GM23248 (cell line): ENCODE results near the gene SNX7. TPM values are rescaled to one million over a fixed set of nuclear protein-coding genes. Genes with fewer than 3 reads are reported as not detected.
A peak's percentile ranks its signal among the peaks of the same experiment; 100 is the strongest.

Source experiments
- DNase-seq: peaks from one replicate; pipeline ENCODE4 v3.0.0-alpha.2; 2015
- H2AFZ ChIP-seq: fragments of 200-600 bp; sonication (generic); 2 replicates; pipeline ENCODE4 v1.6.1; 2016; ENCODE audit warnings: antibody characterized with exemption
- H3F3A ChIP-seq: fragments of 200-600 bp; sonication (generic); 2 replicates; pipeline ENCODE4 v1.6.1; 2016; ENCODE audit warnings: mild to moderate bottlenecking, antibody characterized with exemption, mixed run types; ENCODE audit not compliant: insufficient read depth
- H3K27ac ChIP-seq: fragments of 200-600 bp; sonication (generic); 2 replicates; pipeline ENCODE4 v1.5.1; 2016; ENCODE audit warnings: mild to moderate bottlenecking
- H3K27me3 ChIP-seq: fragments of 200-600 bp; sonication (generic); replicated peaks from 2 replicates; pipeline ENCODE4 v1.6.1; 2016; ENCODE audit warnings: mild to moderate bottlenecking; ENCODE audit not compliant: insufficient read depth
- H3K36me3 ChIP-seq: fragments of 200-600 bp; sonication (generic); 2 replicates; pipeline ENCODE4 v1.6.1; 2016; ENCODE audit warnings: low read depth, mild to moderate bottlenecking
- H3K4me1 ChIP-seq: fragments of 200-600 bp; sonication (generic); 2 replicates; pipeline ENCODE4 v1.6.1; 2016; ENCODE audit warnings: mild to moderate bottlenecking; ENCODE audit not compliant: insufficient read depth
- H3K4me2 ChIP-seq: fragments of 200-600 bp; sonication (generic); one replicate; pipeline ENCODE4 v1.6.1; 2016; ENCODE audit warnings: mild to moderate bottlenecking; ENCODE audit not compliant: unreplicated experiment
- H3K4me3 ChIP-seq: fragments of 200-600 bp; sonication (generic); 2 replicates; pipeline ENCODE4 v1.5.1; 2016; ENCODE audit warnings: mild to moderate bottlenecking
- H3K79me2 ChIP-seq: fragments of 200-600 bp; sonication (generic); 2 replicates; pipeline ENCODE4 v1.6.1; 2016; ENCODE audit warnings: mild to moderate bottlenecking; ENCODE audit not compliant: insufficient read depth
- H3K9ac ChIP-seq: fragments of 200-600 bp; sonication (generic); 2 replicates; pipeline ENCODE4 v1.6.1; 2016; ENCODE audit warnings: mild to moderate bottlenecking
- H3K9me2 ChIP-seq: fragments of 200-600 bp; sonication (generic); 2 replicates; pipeline ENCODE4 v1.6.1; 2016; ENCODE audit warnings: mixed run types, mild to moderate bottlenecking, moderate library complexity; ENCODE audit not compliant: insufficient read depth
- H3K9me3 ChIP-seq: fragments of 200-600 bp; sonication (generic); one replicate; pipeline ENCODE4 v1.6.1; 2017; ENCODE audit warnings: low read depth
- H4K20me1 ChIP-seq: fragments of 200-600 bp; sonication (generic); 2 replicates; pipeline ENCODE4 v1.6.0; 2016; ENCODE audit not compliant: insufficient read depth
- EZH2 ChIP-seq: fragments of 200-600 bp; sonication (generic); IDR thresholded peaks from 2 replicates; pipeline ENCODE4 v1.6.1; 2018; ENCODE audit warnings: antibody characterized with exemption, mild to moderate bottlenecking; ENCODE audit not compliant: insufficient read depth, poor library complexity, severe bottlenecking
- EZH2phosphoT487 ChIP-seq: fragments of 200-600 bp; sonication (generic); IDR thresholded peaks from 2 replicates; pipeline ENCODE4 v1.6.1; 2018; ENCODE audit warnings: antibody characterized with exemption, moderate library complexity, mild to moderate bottlenecking, low read depth; ENCODE audit not compliant: insufficient read depth
- WGBS, 2 experiments: methylation state at CpG; one replicate each; pipeline ENCODE4 v1.1.6; 2015 to 2017; ENCODE audit warnings: low lambda C conversion rate in 2 of 2, low coverage in 1 of 2; ENCODE audit errors: missing lambda C conversion rate in 2 of 2; 5-methylcytosine and 5-hydroxymethylcytosine counted together
- in situ Hi-C: fragments of 300-500 bp; cut with MboI; formaldehyde crosslinking; loops from 2 replicates; pipeline ENCODE4 v1.15.0; 2020
- polyA plus RNA-seq: library from polyadenylated mRNA; unstranded; fragments of >200 nt; fragmentation: Nextera tagmentation; extraction: Ambion mirVana; gene quantifications from 2 replicates; pipeline ENCODE4 v1.2.1, GENCODE V29; 2016
- total RNA-seq: library from RNA; depleted of rRNA; stranded (reverse); fragments of >200 nt; shearing (Covaris generic); gene quantifications from 2 replicates; pipeline ENCODE4 v1.2.3, GENCODE V29; 2014

The SNX7 gene
- total and polyA plus RNA-seq, 2 experiments from 2014 or later: 59.7 to 84.3 TPM

DNA sequence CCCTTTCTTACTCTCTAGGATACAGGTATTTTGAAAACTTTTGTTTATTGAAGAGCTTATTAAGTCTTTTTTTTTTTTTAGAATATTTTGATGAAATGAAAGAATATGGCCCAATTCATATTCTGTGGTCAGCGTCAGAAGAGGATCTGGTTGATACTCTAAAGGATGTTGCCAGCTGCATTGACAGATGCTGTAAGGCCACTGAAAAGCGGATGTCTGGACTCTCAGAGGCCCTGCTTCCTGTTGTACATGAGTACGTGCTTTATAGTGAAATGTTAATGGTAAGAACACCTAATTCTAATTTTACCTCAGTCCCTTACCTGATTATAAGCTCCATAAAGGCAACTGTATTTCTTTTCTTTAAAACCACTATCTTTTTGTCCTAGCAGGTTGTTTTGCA is 37.1 kb downstream of the SNX7 start:
- H3K9ac ChIP-seq: no peak overlapping the region
- 94 to 96% methylated on average over 3 of the region's 3 CpGs for WGBS, 2 experiments
- no peaks in the 10 kb centered on the region for H3K27me3 ChIP-seq
- TF ChIP-seq EZH2: no peak
- no peak for TF ChIP-seq EZH2phosphoT487
- no peak overlapping the region for H3K27ac ChIP-seq
- peaks cover 19% of the 10 kb centered on the region for H3K4me1 ChIP-seq
- peaks cover 27% of the 10 kb centered on the region for H3K36me3 ChIP-seq
- no peaks in the 10 kb centered on the region for H4K20me1 ChIP-seq
- in situ Hi-C loops: no loop called here
- no peak overlapping the region for H3K4me3 ChIP-seq
- no peak overlapping the region for H3K4me2 ChIP-seq
- 0 out of 2 replicates have a peak, but pooled peaks cover 4% of the 10 kb centered on the region for H3F3A ChIP-seq
- H3K9me2 ChIP-seq: no peaks in the 10 kb centered on the region
- no peaks in the 10 kb centered on the region for H3K9me3 ChIP-seq
- no peaks in the 10 kb centered on the region for H3K79me2 ChIP-seq
- H2AFZ ChIP-seq: no peak overlapping the region
- no peak for DNase-seq

DNA sequence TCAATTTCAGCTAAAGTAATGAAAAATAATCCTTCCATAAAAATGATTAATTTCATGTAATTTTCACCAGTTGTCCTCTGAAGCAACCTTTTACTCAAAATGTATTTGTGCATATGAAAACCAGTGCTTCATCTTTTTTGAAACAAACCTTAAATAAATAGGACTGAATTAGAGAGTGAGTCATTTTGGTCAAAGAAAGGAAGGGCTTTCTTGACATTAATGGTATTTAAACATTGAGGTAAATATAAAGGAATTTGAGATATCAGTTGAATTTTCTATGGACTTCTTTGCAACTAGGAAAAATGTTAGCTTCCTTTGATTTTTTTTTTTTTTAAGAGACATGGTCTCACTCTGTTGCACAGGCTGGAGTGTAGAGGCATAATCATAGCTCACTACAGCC is 38.7 kb downstream of the SNX7 start:
- DNase-seq: no peak
- in situ Hi-C loops: no loop called here
- TF ChIP-seq EZH2phosphoT487: no peak
- no peak for TF ChIP-seq EZH2
- peaks cover 19% of the 10 kb centered on the region for H3K4me1 ChIP-seq
- peaks cover 26% of the 10 kb centered on the region for H3K36me3 ChIP-seq
- H2AFZ ChIP-seq: no peak overlapping the region
- H3K27me3 ChIP-seq: no peaks in the 10 kb centered on the region
- 0 out of 2 replicates have a peak, but pooled peaks cover 4% of the 10 kb centered on the region for H3F3A ChIP-seq
- H3K9me3 ChIP-seq: no peaks in the 10 kb centered on the region
- no peak overlapping the region for H3K4me3 ChIP-seq
- H3K9ac ChIP-seq: no peak overlapping the region
- no peaks in the 10 kb centered on the region for H3K79me2 ChIP-seq
- no peaks in the 10 kb centered on the region for H3K9me2 ChIP-seq
- no peaks in the 10 kb centered on the region for H4K20me1 ChIP-seq
- no peak overlapping the region for H3K4me2 ChIP-seq
- no peak overlapping the region for H3K27ac ChIP-seq

DNA sequence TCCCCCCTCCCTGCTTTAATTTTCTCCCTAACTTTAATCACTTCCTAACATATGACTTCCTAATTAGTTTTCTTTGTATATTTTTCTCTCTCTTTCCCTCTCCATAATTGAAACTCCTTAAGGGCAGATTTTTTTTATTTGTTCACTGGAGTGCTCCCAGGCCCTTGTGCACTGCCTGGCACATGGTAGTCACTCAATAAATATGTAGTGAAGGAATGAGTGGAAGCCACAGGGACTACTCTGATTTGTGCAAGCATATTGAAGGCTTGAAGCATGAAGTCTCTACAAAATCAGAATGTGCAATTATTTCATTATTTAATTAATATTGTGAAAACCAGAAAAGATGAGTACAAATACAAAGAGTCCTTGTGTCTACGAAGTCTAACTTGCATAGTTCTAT is 41.5 kb downstream of the SNX7 start:
- H3K27me3 ChIP-seq: no peaks in the 10 kb centered on the region
- no peak for TF ChIP-seq EZH2phosphoT487
- no peak for TF ChIP-seq EZH2
- H3K4me1 ChIP-seq: peaks cover 19% of the 10 kb centered on the region
- no peak overlapping the region for H3K4me3 ChIP-seq
- no peaks in the 10 kb centered on the region for H4K20me1 ChIP-seq
- peak overlapping the region; percentile 10 for H3K4me2 ChIP-seq
- in situ Hi-C loops: no loop called here
- no peak overlapping the region for H3K27ac ChIP-seq
- 96 to 100% methylated on average over 1 of the region's 1 CpG for WGBS, 2 experiments
- 0 out of 2 replicates have a peak, but pooled peaks cover 4% of the 10 kb centered on the region for H3F3A ChIP-seq
- no peaks in the 10 kb centered on the region for H3K9me3 ChIP-seq
- no peak overlapping the region for H3K9ac ChIP-seq
- H3K79me2 ChIP-seq: no peaks in the 10 kb centered on the region
- H3K9me2 ChIP-seq: no peaks in the 10 kb centered on the region
- peaks cover 13% of the 10 kb centered on the region for H3K36me3 ChIP-seq
- peak; percentile 76 for DNase-seq
- H2AFZ ChIP-seq: no peak overlapping the region

DNA sequence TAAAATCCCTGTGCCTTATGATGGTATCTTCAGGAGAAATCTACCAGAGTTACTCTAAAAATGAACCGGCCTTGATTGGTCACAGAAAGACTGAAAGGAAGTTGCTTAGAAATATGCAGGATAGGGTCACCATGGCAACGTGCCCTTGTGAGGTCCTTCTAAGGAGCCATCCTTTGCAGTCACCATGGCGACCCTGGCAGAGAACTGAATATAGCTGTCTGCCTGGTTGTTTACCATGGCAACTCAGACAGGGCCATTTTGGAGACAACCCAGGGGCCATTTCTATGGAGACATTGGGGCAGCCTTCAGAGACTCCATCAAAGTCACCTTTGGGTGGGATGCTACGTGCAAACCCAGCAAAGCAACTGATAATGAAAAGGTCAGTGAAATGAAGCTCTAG is 43.0 kb downstream of the SNX7 start:
- peaks cover 19% of the 10 kb centered on the region for H3K4me1 ChIP-seq
- DNase-seq: peak; percentile 2

DNA sequence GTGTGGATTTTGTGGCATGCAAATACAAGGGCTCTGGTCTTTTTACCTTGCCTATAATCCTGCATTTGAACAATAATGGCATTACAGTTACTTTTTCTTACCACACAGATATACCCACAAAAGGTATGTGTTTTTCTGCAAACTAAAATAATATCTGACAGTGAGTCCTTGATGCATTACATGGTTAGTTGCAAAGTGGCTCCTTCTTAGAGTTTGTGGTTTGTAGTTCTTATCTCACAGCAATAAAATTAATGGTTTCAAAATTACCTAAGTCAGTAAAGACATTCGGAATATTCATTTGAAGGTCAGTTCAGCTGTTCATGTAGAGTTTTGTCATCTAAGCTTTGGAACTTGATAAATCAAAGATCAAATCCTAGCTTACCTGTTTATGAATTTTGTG is 43.5 kb downstream of the SNX7 start:
- no peak overlapping the region for H3K27ac ChIP-seq
- 0 out of 2 replicates have a peak, but pooled peaks cover 4% of the 10 kb centered on the region for H3F3A ChIP-seq
- H3K79me2 ChIP-seq: no peaks in the 10 kb centered on the region
- in situ Hi-C loops: no loop called here
- H3K4me2 ChIP-seq: no peak overlapping the region
- no peak overlapping the region for H3K4me3 ChIP-seq
- H4K20me1 ChIP-seq: no peaks in the 10 kb centered on the region
- no peaks in the 10 kb centered on the region for H3K27me3 ChIP-seq
- no peak for DNase-seq
- TF ChIP-seq EZH2 (no peak), EZH2phosphoT487 (no peak)
- 0 out of 2 replicates have a peak, but pooled peaks cover 3% of the 10 kb centered on the region for H3K36me3 ChIP-seq
- peaks cover 15% of the 10 kb centered on the region for H3K4me1 ChIP-seq
- no peak overlapping the region for H2AFZ ChIP-seq
- 94 to 98% methylated on average over 1 of the region's 1 CpG for WGBS, 2 experiments
- no peaks in the 10 kb centered on the region for H3K9me2 ChIP-seq
- H3K9me3 ChIP-seq: no peaks in the 10 kb centered on the region
- H3K9ac ChIP-seq: no peak overlapping the region

More for the DNA sequence above, 43.0 kb downstream of the SNX7 start:
- no peak overlapping the region for H3K27ac ChIP-seq
- no peak for TF ChIP-seq EZH2
- TF ChIP-seq EZH2phosphoT487: no peak
- H3K9me2 ChIP-seq: no peaks in the 10 kb centered on the region
- H3F3A ChIP-seq: 0 out of 2 replicates have a peak, but pooled peaks cover 4% of the 10 kb centered on the region
- H3K9me3 ChIP-seq: no peaks in the 10 kb centered on the region
- H3K27me3 ChIP-seq: no peaks in the 10 kb centered on the region
- H4K20me1 ChIP-seq: no peaks in the 10 kb centered on the region
- no peaks in the 10 kb centered on the region for H3K79me2 ChIP-seq
- H3K4me3 ChIP-seq: no peak overlapping the region
- WGBS, 2 experiments: 90% methylated on average over 4 of the region's 4 CpGs
- in situ Hi-C loops: no loop called here
- H2AFZ ChIP-seq: no peak overlapping the region
- H3K4me2 ChIP-seq: no peak overlapping the region
- H3K36me3 ChIP-seq: peaks cover 4% of the 10 kb centered on the region; the same call in 1 of the 2 replicates
- H3K9ac ChIP-seq: no peak overlapping the region
